8988T (cell line): Measurements from ENCODE around the gene RTTN.
A peak's percentile ranks its signal among the peaks of the same experiment; 100 is the strongest.

ENCODE experiments used
- DNase-seq: peaks from one replicate; pipeline ENCODE4 v3.0.0; 2011

RTTN gene

DNA sequence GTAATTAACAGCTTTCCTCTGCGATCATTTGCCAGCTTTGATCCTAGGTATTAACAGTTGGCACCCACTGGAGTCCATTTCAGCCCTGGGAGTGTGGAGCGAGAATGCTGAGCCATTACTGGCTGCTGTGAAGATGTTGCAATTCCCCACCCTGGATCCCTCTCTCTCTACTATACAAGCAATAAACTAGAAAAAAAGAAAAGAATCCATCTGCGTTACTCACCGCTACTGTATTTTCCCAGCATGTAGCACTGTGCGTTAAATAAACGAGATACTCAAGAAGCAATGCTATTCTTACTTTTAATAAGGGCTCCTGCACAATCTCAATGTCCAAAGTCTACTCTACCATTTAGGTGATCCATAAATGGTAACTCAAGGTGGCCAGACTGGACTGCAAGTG, 8.5 kb downstream of the RTTN start:
- DNase-seq: no peak

DNA sequence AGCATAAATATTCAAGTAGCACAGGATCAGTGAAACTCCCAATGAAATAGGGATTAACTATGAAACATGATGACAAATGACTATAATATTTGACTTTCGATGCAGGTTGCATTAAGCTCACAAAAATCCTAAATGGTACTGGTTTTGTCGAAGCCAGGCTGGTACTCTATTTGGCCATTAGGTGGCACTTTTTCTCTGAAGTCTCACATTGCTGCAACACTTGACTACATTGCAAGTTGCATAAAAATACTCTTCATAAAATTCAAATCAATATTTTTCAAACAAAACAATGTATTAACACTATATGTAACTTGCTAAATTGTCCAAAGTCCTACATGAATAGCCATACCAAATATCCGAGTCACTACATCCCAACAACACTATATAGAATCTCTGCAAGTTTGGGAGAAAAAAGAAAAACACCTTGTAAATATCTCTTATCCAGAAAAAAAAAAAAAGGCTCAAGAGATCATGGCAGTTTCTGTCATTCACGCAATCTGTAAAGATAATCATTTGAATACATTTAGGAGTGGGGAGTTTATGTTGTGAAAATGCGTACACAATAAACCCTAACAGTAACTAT, 9.5 kb downstream of the RTTN start:
- DNase-seq: no peak

DNA sequence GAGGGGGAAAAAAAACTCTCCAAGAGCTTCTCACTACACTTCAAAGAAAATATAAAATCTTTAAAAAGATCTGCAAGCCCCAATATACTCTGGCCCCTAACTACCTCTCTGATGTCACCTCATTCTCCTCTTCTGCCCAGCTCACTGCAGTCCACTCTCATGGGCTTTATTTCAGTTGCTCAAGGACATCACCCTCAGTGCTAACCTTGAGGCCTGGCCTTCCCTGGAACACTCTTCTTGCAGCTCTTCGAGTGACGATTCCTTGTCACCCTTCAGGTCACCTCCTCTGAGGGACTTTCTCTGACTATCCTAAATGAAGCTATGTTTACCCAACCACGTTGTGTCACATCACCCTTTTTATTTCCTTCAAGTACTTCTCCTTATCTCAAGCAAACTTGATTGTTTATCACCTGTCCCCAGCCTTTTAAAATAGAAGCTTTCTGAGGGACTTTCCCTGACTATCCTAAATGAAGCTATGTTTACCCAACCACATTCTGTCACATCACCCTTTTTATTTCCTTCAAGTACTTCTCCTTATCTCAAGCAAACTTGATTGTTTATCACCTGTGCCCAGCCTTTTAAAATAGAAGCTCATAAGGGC, 10.4 kb downstream of the RTTN start:
- DNase-seq: no peak

DNA sequence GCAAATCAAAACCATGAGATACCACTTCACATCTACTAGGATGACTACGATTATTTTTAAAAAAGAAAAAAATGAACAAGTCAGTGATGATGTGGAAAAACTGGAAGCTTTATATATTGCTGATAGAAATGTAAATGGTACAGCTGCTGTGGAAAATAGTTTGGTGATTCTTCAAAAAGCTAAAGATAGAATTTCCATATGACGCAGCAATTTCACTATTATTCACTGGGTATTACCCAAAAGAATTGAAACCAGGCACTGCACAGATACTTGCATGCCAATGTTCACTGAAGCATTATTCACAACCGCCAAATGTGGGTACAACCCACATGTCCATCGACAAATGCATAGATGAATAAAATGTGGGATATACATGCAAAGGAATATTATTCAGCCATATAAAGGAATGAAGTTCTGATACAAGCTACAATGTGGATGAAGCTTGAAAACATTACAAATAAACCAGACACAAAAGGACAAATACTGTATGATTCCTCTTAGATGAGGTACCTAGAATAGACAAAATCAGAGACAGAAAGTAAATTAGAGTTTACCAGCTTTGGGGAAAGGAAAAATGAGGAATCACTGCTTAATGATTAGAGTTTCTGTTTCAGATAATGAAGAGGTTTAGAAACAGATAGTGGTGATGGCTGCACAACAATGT, 11.1 kb downstream of the RTTN start:
- DNase-seq: no peak

DNA sequence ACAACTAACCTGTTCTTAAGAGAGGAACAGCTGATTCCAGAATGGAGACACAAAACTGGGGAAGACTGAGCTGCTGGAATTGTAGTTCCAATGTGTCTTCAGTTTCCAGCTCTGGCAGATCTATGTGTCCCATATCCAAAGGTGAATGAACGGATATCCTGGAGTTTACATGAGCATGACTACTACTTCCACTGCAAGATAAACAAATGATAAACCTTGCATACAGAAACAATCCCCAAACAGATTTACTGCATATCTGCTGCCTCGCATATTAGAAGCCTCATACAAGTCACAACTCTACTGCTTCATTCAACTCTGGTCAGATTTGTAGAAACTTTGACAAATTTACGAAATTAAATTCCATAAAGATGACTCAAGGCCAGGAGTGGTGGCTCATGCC, 15.0 kb downstream of the RTTN start:
- no peak for DNase-seq

- DNase-seq: no peak
Measured at GRCh38 chr18:70188113-70188512, 17.4 kb downstream of the RTTN start.

GRCh38 chr18:70183441-70183840, 22.0 kb downstream of the RTTN start:
- no peak for DNase-seq

- no peak for DNase-seq
Measured at GRCh38 chr18:70182548-70182947, 22.9 kb downstream of the RTTN start.

- no peak for DNase-seq
Measured at GRCh38 chr18:70181725-70182124, 23.8 kb downstream of the RTTN start.

GRCh38 chr18:70181015-70181414, 24.5 kb downstream of the RTTN start:
- peak; percentile 4 for DNase-seq

- DNase-seq: no peak
Measured at GRCh38 chr18:70176537-70176936, 28.9 kb downstream of the RTTN start.

- DNase-seq: no peak
Measured at GRCh38 chr18:70175216-70175615, 30.3 kb downstream of the RTTN start.

DNA sequence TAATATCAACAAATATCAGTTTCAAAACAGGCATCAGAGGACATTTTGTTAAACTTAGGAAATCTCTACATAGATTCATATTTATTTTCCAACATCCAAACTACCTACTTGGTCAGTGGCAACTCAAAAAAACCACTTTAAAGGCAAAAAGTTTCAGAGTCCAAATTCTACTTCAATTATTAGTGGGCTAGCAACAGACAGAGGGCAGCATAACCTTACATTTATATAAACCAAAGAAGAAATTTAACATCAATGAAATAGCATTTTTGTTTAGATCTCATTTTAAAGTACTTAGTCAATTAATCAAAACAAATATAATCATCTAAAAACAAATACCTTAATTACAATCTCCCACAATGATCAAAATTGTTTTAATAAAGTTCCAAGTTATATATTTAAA, 33.3 kb downstream of the RTTN start:
- no peak for DNase-seq

- DNase-seq: no peak
Measured at GRCh38 chr18:70169747-70170146, 35.7 kb downstream of the RTTN start.

DNA sequence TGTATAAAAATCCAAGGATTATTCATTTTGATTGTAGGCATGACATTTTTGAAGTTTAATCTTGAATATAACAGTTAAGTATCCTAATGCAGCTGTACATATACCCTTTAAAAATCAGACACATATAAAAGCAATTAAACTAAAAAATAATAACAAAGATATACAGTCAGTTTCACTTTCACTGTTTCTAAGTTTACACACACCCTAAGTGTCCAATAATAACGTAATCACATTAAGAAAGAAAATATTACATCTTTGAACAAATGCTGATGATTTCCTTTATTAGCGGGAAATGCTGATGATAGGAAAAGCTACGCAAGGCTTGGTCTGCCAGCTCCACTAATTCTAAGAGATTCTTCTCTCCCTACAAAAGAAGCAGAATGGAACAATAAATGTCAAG, 38.8 kb downstream of the RTTN start:
- DNase-seq: no peak

DNA sequence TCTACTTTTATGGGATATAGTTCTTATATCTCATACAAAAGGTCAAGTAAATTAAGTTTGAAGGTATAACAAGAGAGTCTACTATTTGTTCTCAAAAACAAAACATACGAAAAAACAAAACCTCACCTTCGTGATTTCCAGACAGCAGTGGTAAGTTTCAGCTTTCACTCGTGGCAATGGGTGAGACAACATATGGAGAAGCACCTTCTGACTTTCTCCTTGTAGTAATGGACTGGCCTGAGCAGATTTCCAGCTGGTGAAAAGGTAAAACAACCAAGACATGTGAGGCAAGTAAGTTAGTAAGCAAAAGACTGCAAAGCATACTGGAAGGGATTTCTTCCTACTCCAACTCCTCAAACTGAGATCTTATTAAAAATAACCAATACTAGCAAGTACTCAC, 39.6 kb downstream of the RTTN start:
- DNase-seq: no peak

DNA sequence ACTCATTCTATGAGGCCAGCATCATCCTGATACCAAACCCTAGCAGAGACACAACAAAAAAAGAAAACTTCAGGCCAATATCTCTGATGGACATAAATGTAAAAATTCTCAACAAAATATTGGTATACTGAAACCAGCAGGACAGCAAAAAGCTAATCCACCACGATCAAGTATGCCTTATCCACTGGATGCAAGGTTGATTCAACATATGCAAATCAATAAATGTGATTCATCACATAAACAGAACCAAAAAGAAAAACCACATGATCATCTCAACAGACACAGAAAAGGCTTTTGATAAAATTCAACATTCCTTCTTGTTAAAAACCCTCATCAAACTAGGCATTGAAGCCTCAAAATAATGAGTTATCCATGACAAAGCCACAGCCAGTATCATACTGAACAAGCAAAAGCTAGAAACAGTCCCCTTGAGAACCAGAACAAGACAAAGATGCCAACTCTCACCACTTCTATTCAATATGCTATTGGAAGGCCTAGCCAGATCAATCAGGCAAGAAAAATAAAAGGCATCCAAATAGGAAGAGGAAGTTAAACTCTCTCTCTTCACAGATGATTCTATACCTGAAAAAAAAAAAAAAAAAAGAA, 45.3 kb downstream of the RTTN start:
- DNase-seq: no peak

- DNase-seq: no peak
Measured at GRCh38 chr18:70158992-70159717, 46.3 kb downstream of the RTTN start.

DNA sequence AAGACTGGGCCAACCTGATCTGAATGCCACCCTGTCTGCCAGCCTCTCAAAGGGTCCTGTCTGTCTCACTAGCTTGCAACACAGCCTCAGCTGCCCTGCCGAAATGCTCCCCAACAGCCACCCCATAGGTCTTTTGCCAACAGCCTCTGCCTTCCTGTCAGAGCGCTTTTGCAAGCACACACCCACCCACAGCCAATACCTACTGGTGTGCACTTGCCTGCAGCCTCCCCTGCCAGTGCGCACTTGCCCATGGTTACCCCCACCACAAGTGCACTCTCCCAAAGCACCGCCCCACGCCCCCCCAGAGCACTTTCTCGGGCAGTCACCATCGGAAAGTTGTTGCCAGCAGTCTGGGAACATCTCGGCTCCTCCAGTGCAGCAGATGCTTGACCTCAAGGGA, 48.6 kb downstream of the RTTN start:
- DNase-seq: no peak

DNA sequence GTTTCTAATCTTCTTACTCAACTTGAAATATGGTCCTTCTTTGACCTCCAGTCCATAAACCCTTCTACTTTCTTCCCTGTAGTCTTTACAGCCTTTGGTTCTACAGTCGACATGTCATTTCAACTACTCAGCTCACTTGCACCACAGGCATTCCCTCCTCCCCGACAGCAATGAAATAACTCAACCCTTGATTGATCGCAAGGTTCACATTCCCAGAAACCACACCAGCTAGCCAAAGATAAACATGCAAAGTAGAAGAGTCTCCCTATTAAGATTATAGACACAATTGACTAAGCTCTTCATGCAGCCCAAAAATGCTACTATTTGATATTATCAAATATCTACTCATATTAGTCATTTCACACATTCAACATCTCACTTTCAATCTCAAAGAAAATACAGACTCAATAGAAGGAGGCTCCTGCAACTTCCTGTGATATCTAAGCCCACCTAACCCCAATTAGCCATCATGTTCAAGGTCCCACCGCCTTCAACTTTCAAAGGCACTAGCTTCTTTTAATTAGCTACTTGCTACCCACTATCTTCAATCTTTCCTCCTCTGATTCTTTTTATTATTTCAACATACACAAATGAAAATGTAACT, 50.8 kb downstream of the RTTN start:
- DNase-seq: no peak

GRCh38 chr18:70151614-70152013, 53.9 kb downstream of the RTTN start:
- no peak for DNase-seq

DNA sequence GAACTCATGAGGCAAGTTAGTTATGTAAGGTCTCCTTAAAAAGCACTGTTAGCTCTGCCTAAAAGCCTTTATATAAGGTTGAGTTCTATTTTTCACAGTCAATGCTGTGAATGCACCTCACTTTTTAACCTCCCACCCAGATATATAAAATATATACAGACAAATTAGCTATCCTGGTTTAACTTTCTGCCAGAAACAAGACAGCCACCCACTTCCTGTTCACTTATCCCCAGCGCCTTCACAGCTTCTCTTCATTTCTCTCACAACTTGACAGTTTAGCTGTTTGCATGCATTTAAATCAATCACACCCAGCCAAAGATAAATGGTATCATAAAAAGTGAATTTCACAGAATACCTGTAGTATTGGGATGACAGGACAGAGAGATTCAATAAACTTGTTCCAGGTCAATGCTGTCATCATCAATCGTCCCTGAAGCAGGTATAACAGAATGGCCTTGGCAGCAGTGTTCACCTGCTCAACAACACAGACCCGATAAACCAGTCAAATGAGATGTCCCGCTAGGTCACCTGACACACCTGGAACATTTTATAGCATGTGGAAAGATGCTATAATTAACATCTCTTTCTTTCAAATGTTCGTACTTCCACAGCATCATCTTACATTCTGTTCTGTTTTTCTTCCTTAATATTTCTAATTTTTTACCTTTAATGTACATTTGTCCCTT, 55.7 kb downstream of the RTTN start:
- DNase-seq: no peak

DNA sequence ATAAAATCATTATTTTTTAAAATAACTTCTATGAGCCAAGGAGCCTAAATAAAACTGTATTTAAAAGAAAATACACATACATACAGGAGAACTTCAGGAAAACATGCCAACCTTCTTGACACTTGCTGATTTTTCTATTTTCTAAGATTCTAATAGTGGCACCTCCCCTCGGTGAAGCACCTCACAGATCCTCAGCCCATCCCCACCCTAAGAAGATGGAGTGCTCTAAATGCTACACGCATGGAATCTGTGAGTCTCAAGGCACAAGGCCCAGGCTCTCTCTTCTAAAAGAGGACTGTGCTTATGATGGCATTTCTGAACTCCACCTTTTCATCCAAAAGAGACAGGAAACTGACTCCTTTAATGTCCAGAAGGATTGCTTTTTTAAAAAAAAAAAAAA, 56.3 kb downstream of the RTTN start:
- no peak for DNase-seq
